GM13977 (cell line): ENCODE results near the gene CNIH3.

Source experiments
- DNase-seq: peaks from one replicate; pipeline ENCODE4 v3.0.0; 2012; ENCODE audit warnings: low spot score
- in situ Hi-C: fragments of 300-500 bp; cut with MboI; formaldehyde crosslinking; loops from one replicate; pipeline ENCODE4 v1.12.0; 2022; ENCODE audit warnings: low sequenced_read_pairs, low pct_unique_long_range_greater_than_20kb, mixed read lengths, inconsistent platforms; ENCODE audit not compliant: unreplicated experiment
- TF ChIP-seq, protein P1 (sequence below): IDR thresholded peaks from 2 replicates; pipeline ENCODE4 v1.5.1; 2012; ENCODE audit warnings: mild to moderate bottlenecking, control low read depth; ENCODE audit not compliant: insufficient read depth; ENCODE audit errors: extremely low read depth, missing control alignments

CNIH3 gene

DNA sequence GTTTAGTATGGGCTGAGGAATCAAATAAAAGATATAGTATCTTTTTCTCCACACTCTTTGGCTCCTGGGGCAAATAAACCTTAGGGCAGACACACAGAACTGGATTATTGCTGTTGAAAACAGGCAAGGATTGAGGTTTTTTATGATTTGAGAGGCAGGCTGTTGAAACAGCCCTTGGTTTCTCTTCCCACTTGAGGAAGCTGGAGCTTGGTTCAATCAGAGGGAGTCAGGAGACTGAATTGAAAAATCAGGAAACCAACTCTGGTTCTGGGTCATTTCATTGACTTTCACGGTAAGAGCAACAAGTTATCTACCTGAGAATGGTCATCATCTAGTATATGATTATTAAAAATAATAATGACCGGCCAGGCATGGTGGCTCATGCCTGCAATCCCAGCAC, 108.4 kb downstream of the CNIH3 start:
- in situ Hi-C loops: no loop called here
- TF ChIP-seq, protein P1, sequence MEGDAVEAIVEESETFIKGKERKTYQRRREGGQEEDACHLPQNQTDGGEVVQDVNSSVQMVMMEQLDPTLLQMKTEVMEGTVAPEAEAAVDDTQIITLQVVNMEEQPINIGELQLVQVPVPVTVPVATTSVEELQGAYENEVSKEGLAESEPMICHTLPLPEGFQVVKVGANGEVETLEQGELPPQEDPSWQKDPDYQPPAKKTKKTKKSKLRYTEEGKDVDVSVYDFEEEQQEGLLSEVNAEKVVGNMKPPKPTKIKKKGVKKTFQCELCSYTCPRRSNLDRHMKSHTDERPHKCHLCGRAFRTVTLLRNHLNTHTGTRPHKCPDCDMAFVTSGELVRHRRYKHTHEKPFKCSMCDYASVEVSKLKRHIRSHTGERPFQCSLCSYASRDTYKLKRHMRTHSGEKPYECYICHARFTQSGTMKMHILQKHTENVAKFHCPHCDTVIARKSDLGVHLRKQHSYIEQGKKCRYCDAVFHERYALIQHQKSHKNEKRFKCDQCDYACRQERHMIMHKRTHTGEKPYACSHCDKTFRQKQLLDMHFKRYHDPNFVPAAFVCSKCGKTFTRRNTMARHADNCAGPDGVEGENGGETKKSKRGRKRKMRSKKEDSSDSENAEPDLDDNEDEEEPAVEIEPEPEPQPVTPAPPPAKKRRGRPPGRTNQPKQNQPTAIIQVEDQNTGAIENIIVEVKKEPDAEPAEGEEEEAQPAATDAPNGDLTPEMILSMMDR: no peak
- DNase-seq: no peak

DNA sequence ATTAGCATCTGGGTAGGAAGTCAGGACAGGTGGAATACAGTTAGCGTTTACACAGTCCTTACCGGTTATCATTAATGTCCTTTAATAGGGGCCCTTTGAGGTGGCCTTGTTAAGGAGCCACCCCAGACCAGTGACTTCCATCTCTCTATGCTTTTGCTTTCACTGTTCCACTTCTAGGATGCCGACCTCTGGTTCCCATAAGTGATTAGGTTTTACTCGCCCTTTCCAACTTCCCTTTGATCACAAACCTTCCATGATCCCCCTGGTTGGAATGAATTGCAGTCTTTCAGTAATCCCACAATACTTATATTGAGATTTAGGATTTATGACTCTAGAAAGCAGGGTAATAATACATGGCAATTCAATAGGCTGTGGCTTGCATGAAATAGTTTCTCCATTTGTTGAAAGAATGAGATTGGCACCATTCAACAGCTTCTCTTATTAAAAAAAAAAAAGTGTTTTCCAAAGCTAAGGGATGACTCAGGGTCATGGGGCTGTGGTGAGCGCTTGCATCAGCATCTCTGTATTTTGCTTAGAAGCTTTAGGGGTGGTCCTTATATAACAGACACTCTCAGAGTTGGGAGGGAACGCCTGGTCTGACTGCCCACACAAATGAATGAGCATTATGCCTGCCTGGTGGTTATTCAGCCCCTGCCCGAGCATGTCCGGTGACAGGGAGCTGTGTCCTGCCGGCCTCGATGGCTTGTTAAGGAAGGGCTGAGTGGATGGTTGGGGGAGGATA, 110.5 kb downstream of the CNIH3 start:
- in situ Hi-C loops: no loop called here
- TF ChIP-seq, protein P1: no peak
- DNase-seq: no peak

DNA sequence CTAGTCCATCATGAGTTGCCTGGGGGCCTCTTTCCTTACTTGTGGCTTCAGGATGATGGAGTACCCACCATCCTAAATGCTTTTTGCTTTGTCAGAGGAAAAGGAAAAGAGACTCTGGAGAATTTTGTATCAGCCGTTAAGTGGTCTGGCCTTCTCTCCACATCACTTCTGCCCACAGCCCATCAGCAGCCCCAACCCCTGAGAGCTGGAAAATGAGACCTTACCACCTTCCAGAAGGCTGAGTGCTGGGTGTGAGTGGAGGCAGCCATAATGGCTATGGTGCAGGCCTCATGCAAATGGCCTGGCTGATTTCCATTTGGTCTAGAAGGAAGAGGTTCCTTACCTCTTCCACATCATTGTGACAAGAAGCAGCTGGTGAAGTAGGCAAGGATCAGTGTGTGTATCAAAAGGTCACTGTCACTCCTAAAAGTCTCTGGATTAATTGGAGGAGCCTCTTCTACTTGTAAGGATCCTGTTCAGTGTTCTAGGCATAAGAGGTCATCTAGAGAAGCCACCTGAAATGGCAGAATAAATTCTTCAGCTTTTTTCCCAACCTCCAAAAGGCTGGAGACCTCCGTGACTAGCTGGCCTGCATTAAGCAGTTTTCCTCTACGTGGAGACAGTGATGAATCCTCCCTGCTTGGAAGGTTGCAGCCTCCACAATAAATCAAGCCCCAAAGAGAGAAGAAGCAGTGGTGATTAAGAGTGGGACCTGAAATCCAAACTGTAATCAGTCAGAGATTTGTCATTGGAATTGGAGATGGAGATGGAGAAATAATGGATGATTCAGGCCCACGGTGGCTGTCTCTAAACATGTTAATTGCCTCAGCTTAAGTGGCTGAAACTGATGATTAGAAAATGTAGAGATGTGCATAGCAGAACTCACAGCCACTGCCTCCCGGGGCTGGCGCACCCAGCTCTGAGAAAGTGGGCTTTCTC, 111.5 kb downstream of the CNIH3 start:
- no peak for DNase-seq
- in situ Hi-C loops: no loop called here
- TF ChIP-seq, protein P1: no peak

DNA sequence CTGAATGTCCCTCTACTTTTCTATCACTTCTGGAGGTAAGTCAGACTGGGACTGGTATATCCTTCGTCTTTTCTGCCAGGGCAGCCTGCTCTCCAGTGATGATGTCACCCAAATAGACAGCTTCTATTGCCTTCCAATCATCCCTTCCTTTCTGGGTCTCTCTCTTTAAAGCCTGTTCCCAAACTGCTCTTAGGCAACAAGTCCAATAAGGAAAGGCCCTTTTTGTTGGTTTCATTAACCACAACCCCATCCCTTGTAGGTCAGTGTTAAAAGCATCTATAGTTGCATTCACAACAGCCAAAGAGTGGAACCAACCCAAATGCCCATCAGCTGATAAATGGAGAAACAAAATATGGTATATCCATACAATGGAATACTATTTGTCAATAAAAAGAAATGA, 114.4 kb downstream of the CNIH3 start:
- TF ChIP-seq, protein P1: no peak
- DNase-seq: no peak
- in situ Hi-C loops: no loop called here

DNA sequence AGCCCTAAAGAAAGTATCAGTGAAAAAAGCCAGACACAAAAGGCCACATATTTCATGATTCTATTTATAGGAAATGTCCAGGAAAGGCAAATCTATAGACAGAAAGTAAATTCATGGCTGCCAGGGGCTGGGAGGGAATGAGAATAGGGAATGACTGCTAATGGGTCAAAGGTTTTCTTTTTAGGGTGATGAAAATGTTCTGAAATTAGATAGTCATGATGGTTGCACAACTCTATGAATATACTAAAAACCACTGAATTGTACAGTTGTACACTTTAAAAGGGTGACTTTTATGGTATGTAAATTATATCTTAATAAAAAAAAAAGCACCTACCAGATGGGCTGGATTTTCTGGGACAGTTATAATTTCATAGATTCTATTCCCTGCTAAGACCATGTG, 114.8 kb downstream of the CNIH3 start:
- no peak for DNase-seq
- TF ChIP-seq, protein P1: no peak
- in situ Hi-C loops: no loop called here

DNA sequence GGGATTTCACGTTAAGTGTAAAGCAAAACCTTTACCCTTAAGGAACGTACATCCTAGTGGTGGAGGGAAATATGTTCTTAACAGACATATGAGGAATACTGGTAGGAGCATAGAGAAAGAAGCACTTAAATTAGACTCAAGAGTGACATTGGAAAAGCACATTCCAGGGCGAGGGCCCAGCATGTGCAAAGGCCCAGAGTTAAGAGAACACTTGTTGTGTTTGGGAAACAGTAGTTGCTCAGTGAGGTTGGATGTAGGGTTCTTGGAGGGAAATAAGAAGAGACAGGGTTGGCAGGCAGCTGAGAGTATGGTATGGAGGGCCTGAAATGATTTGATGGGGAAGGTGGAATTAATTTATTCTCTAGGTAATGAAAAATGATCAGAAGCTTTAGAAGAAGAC, 115.5 kb downstream of the CNIH3 start:
- TF ChIP-seq, protein P1: no peak
- in situ Hi-C loops: no loop called here

More for the DNA sequence above, 115.5 kb downstream of the CNIH3 start:
- no peak for DNase-seq
